Myocyte (in vitro differentiated cells): ENCODE results near the gene SPATA6L. TPM values are rescaled to one million over a fixed set of nuclear protein-coding genes. Genes with fewer than 3 reads are reported as not detected.

ENCODE experiments used
- DNase-seq: peaks from one replicate; pipeline ENCODE4 v3.0.0-alpha.2; 2012; ENCODE audit warnings: low read depth
- polyA plus RNA-seq: library from polyadenylated mRNA; unstranded; fragments of >200 nt; gene quantifications from one replicate; pipeline ENCODE4 v1.2.1, GENCODE V29; 2012; ENCODE audit warnings: missing spikeins
- total RNA-seq: library from RNA; depleted of rRNA; stranded (reverse); fragments of >200 nt; gene quantifications from 2 replicates; pipeline ENCODE4 v1.2.3, GENCODE V29; 2014

Gene SPATA6L
- 0.16 and 0.21 TPM in 2 replicates for total RNA-seq
- 0.64 TPM for polyA plus RNA-seq

- DNase-seq: peak; percentile 57
These were observed at the start of gene SPATA6L for GRCh38 chr9:4666042-4666699. Gene SPATA6L, minus strand, starts transcription at chr9:4666480. Its CDS starts 230 bp downstream, at chr9:4666250.

DNA sequence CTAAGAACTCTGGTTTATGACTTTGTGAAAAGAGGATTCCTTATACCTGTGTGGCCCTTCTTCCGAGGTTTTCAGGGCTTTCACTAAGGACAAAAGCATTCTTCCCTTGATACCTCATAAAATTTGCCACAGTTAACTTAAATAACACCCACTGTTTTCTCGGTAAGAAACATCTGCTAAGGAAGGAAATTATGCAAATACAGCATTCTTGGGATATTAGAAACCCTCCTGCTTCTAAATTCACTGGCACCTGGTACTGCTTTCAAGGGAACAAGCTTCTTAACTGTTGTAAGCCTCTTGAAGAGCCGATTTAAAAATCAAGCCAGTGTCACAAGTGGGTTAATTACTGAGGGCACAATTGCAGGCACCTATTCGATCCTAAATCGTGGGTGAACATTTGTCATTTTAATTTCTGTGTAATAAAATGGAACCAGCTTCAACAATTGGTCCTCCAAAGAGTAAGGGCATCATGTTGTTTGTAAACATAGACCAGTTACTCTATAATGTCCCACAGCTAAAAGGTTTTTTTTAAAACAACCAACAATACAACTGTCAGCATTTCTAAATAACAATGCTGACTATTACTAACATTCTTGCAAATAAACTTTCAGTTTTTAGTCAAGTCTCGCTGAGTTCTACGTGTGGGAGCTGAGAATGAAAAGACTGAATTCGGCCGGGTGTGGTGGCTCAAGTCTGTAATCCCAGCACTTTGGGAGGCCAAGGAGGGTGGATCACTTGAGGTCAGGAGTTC lies 48.2 kb upstream of the SPATA6L start:
- no peak for DNase-seq

GRCh38 chr9:4713849-4714248 lies 47.6 kb upstream of the SPATA6L start:
- DNase-seq: no peak

- no peak for DNase-seq
These were observed 43.1 kb upstream of the SPATA6L start for GRCh38 chr9:4709380-4709779.

DNA sequence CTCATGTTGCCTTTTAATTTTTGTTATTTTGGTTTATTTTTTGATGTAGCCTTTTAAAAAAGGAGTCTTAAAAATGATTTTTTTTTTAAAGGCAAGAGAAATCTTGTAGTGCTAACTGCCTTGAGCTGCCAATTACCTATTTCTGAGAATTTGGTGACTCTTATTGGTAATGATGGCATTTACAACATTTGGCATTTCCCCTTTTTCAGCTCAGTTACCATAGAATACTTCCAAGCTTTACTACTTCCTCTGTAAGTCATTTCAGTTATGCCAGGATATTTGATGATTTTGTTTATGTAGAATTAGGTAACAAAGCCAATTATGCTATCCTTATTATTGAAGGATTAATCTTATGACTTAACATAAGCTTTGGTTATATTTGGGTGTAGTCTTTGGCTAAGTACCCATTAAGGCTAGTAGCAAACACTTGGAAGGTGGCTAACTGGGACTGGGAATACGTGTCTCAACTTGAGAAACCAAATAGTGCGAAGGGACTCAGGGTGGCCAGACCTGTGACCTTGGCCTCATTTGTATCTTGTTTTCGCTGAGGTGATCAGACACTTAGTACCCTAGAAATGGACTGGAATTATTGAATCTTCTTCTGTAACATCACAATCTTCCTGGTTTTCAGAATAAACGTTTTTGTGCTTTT lies 40.8 kb upstream of the SPATA6L start:
- no peak for DNase-seq

DNA sequence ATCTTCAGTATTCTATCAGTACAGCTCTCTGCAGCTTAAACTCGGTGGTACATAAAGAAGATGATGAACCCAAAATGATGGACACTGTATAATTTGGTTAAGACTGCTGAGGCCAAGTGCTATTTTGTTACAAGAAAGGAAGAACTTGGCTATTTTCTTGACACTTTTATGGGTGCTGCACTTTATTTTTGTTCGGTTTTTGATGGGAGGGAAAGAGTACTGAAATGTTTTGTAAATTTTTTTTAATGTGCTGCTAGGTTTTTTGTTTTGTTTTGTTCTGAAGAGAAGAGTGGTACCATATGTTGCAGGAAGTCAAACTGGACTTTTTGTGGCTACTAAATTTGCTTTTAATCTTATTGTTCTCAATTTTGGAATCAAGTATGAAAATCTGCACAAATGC lies 39.7 kb upstream of the SPATA6L start:
- no peak for DNase-seq

DNA sequence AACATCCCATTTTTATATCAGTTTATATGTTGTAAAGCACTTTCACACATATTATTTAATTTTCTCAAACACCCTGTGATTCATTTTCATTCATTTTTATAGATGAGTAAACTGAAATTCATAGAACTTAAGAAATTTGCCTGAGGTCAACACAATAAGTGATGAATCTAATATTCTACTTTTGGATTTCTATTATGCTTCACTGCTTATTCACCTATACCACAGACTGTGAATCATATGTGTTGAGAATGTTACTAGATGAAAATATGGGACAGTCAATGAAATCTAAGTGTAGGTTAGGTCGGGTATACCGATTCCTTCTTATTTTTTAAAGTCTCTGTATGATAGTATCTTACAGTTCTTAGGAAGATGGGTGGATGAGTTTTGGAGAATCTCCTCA lies 37.8 kb upstream of the SPATA6L start:
- DNase-seq: no peak

DNA sequence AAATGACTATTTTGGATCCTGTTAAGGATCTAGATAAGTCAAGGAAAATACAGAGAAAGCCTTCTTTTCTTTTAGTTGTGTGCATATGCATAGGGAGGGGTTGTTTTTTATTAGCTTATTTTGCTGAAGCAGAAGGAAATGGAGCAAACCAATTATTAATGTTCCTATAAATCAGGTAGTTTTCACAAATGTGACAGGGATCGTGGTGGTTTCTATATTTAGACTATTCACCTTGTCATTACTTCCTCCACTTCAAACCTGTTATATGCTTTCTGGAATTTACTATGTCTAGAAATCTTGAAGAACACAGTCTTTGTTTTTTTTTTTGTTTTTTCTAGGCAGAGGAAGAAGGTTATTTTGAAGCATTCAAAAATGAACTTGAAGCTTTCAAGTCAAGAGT lies 35.2 kb upstream of the SPATA6L start:
- DNase-seq: no peak

DNA sequence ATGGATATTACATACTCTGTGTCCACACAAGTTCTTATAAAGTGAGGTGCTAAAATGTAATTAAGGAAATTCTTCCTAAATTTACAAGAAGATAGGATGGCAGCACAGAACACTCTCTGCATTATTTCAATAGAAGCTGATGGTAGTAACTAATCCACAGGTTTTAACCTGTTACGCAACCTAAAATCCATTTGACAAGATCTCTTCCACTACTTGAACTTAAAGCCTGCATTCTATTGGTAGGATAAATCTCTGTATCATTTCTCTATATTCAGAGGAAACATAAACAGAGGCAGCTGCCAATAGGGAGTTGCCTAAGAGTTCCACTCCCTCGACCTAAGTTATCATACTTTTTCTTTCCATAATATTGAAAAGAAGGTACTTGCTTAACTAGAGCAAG lies 34.7 kb upstream of the SPATA6L start:
- no peak for DNase-seq

DNA sequence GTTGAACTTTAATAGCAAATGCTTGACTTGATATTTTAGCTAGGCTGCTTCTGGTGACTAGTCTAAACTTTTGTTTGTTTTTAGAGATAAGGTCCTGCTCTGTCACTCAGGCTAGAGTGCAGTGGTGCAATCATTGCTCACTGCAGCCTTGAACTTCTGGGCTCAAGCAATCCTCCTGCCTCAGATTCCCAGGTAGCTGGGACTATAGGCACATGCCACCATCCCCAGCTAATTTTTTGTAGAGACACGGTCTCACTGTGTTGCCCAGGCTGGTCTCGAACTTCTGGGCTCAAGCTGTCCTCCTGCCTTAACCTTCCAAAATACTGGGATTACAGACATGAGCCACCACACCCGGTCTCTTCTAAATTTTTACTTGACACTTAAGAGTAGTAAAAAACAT lies 33.8 kb upstream of the SPATA6L start:
- no peak for DNase-seq

- DNase-seq: peak; percentile 5
These were observed 25.5 kb upstream of the SPATA6L start for GRCh38 chr9:4691795-4692194.

DNA sequence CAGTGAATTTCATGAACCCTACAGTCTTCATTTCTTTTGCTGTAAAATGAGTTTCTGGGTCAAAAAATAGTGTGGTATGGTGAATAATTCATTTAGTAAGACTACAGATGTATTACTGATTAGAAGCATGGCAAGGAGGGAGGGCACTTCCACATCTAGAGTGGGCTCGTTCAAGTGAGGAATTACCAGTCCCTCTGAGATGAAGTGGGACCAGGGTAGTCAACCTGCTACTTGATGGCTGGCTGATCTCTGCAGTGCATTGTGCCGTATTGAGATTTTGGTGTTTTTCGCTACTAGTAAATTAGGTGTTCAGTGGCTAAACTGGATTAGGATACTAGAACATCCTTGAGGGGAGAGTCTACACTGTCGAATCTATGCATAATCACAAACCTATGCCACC lies 23.9 kb upstream of the SPATA6L start:
- no peak for DNase-seq

DNA sequence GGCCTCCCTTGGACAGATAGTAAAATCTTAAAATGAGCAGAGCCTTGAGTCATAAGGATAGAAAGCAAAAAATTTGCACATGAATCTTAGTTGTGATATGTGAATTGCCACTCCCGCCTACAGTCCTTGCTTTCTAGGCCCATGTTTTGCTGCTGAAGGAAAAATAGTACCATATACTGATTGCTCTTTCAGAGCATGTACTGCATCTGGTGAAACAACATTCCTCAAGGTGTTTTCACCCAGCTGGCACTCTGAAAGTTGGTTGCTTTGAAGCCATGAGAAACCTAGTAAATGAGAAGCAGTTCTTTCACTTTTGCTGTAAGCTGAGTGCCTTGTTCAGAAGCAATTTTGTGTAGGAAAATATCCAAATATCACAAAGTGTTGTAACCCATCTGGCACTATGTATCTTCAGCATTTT lies 23.4 kb upstream of the SPATA6L start:
- DNase-seq: no peak

GRCh38 chr9:4689021-4689420 lies 22.7 kb upstream of the SPATA6L start:
- DNase-seq: no peak

GRCh38 chr9:4686584-4686983 lies 20.3 kb upstream of the SPATA6L start:
- no peak for DNase-seq

DNA sequence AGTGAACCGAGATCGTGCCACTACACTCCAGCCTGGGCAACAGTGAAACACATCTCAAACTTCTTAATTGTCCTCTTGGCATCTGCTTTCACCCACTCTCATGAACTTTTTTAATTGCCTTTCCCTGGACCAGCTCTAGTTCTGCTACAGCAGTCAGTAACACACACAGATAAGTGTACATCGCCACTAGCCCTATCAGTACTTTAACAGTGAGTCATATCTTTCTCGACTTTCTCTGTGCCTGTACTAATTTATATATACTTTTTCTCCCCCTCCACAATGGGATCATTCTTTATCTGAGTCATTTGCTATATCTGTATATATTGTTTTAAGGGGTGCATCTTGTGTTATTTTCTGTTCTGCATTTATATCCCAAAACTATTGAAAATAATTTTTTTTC lies 19.8 kb upstream of the SPATA6L start:
- no peak for DNase-seq

DNA sequence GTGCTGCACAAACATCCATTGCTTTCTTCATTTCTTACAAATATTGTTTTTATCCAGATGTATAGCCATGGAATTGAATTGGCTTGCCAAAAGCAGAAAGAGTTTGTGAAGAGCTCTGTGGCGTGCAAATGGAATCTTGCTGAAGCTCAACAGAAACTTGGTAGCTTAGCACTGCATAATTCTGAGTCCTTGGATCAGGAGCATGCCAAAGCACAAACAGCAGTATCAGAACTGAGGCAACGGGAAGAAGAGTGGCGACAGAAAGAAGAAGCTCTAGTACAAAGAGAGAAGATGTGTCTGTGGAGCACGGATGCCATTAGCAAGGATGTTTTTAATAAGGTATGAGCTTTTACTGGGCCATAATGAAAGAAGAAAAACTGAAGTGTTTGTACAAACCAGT lies 18.5 kb upstream of the SPATA6L start:
- DNase-seq: no peak

DNA sequence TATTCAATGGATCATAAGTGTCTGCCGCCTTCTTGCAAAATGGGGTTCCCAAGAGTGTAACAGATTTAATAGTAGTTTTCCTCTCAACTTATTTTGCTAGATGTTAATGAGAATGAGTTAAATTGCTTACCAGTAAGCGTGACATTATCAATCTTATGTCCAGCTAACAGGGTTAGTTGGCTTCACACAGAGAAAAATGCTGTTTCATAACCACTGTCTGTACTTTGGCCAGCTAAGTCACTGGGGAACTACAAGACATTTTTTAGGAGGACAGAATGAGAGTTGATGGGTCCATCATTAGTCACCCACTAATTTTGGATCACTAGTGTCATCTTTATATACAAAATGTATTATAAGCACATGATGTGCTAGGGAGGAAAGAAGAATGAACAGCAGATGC lies 14.5 kb upstream of the SPATA6L start:
- DNase-seq: peak; percentile 82

DNA sequence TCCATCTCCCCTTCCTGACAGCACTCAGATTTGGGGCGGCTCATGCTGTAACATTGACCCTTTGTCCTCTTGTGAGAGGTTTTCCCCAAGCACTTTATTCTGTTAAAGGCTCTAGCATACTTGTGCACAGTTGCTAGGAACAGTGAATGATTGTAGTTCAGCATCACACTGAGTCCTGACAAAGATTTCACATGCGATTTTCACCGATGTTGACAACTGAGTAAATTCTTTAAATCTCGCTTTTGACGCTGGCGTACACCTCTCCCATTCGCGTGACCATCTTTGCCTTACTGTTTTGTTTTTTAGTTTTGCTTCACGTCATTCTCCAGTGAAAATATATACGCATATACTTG lies 13.9 kb upstream of the SPATA6L start:
- no peak for DNase-seq

- DNase-seq: peak; percentile 96
These were observed 13.2 kb upstream of the SPATA6L start, which contains the start of gene CDC37L1 for GRCh38 chr9:4679268-4680172. Gene CDC37L1, plus strand, starts transcription at chr9:4679569. Its CDS starts 199 bp downstream, at chr9:4679768.

DNA sequence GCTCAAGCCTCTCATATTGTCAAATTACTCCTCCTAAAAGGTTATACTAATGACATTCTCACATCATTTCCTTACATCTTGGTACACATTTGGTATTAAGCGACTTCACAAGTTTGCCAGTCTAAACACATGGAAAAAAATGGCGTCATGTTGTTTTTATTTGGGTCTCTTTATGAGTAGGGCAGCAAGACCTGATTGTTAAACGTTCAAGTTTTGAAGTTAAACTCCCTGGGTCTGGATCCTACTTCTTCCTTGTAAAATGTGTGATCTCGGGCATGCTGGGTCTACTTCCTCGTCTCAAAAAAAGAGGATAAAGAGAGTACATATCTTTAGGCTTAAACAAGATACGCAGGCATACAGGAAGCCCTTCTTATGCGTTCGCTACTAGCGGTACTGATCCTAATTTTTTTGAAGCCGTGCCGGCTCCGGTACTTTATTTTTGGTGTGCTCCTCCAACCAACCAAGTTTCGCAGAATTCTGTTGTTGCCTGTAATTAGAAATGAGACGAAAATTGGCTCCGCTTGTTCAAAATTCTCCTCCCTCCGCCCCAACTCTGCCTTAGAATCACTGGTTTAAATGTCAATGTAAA lies 12.5 kb upstream of the SPATA6L start:
- DNase-seq: peak; percentile 56
